NB4 (cell line): ENCODE measurements around the gene CALHM2.

Experiments used
- DNase-seq: peaks from one replicate; pipeline ENCODE4 v3.0.0; 2010; ENCODE audit warnings: low read depth
- H3K4me3 ChIP-seq: one replicate; pipeline ENCODE4 v1.5.1; 2011; ENCODE audit warnings: mild to moderate bottlenecking, low read depth, low read length, moderate library complexity
- MAX ChIP-seq: IDR thresholded peaks from 2 replicates; pipeline ENCODE4 v1.6.1; 2011; ENCODE audit warnings: low read depth, low read length
- MYC ChIP-seq: IDR thresholded peaks from 2 replicates; pipeline ENCODE4 v1.6.1; 2011; ENCODE audit warnings: low read depth, low read length
- POLR2A ChIP-seq: IDR thresholded peaks from 2 replicates; pipeline ENCODE4 v1.6.1; 2011; ENCODE audit warnings: mild to moderate bottlenecking; ENCODE audit not compliant: insufficient read length; ENCODE audit errors: extremely low read depth
- TF ChIP-seq, protein P1 (sequence below): IDR thresholded peaks from one replicate; pipeline ENCODE4 v1.5.1; 2012; ENCODE audit warnings: low read depth, low read length

Gene CALHM2

DNA sequence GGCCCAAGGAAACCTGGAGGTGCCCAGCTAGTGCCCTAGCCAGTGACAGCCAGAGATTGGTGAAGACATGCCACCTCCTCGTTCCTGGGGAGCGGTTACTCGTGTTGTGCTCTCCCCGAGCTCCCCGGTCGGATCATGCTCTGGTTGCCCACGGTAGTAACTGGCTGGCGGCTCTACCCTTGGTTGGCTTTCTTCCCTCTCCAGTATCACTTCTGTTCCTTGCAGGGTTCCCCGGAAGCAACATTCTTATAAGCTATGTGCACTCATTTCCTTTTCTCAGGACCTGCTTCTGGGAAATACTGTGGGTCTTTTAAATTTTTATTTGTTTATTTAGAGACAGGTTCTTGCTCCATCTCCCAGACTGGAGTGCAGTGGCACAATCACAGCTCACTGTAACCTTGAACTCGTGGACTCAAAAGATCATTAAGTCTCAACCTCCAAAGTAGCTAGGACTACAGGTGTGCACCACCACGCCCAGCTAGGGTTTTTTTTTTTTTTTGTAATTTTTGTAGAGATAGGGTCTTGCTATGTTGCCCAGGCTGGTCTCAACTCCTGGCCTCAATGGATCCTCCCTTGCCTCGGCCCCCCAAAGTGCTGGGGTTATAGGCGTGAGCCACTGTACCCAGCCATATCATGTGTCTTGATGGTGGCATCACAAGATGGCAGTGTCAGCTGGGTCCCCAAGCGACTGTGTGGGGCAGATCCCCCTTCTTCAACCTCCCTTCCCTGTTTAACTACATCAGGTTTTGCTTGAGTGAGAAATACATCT lies 13.4 kb upstream of the CALHM2 start:
- H3K4me3 ChIP-seq, result no peak overlapping the region
- TF ChIP-seq POLR2A (no peak), MYC (no peak), MAX (no peak)
- TF ChIP-seq, protein P1, sequence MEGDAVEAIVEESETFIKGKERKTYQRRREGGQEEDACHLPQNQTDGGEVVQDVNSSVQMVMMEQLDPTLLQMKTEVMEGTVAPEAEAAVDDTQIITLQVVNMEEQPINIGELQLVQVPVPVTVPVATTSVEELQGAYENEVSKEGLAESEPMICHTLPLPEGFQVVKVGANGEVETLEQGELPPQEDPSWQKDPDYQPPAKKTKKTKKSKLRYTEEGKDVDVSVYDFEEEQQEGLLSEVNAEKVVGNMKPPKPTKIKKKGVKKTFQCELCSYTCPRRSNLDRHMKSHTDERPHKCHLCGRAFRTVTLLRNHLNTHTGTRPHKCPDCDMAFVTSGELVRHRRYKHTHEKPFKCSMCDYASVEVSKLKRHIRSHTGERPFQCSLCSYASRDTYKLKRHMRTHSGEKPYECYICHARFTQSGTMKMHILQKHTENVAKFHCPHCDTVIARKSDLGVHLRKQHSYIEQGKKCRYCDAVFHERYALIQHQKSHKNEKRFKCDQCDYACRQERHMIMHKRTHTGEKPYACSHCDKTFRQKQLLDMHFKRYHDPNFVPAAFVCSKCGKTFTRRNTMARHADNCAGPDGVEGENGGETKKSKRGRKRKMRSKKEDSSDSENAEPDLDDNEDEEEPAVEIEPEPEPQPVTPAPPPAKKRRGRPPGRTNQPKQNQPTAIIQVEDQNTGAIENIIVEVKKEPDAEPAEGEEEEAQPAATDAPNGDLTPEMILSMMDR, result no peak
- DNase-seq, result no peak

DNA sequence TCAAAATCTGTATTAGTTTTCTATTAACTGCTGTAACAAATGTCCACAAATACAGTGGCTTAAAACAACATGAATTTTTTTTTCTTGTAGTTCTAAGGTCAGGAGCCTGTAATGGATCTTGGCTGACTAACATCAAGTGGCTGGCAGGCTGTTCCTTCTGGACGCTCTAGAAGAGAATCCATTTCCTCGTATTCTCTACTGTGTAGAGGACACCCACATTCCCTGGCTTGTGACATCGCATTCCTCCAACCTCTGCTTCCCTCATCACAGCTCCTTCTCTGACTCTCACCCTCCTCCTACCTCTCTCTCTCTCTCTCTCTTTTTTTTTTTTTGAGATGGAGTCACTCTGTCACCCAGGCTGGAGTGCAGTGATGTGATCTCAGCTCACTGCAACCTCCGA lies 11.3 kb upstream of the CALHM2 start:
- TF ChIP-seq MAX (no peak), MYC (no peak), POLR2A (no peak)
- TF ChIP-seq, protein P1, result no peak
- DNase-seq, result no peak
- H3K4me3 ChIP-seq, result no peak overlapping the region

DNA sequence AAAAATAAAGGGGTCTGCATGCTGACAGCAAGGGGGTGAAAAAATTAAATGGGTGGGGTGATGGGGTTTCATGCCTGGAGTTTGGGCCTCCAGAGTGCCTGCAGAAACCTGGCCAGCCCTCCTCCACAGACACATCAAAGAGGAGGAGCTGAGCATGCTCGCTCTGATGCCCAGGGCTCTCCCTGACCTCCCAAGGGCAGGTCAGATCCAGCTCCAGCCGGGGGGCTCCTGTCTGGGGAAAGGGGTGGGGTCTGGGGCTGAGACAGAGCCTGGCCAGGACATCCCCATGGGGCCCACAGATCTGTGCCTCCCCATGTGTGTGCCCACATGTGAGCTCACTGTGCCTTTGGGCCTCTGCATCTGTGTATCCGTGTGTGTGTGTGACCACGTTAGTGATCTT lies 7.4 kb upstream of the CALHM2 start:
- TF ChIP-seq MAX (no peak), POLR2A (no peak), MYC (no peak)
- TF ChIP-seq, protein P1, result no peak
- no peak for DNase-seq

GRCh38 chr10:103458720-103459119 lies 6.5 kb upstream of the CALHM2 start, which contains the start of gene CALHM1:
Gene CALHM1 (minus strand): TSS chr10:103458900. CDS start chr10:103458751, 149 bp downstream.
- TF ChIP-seq POLR2A, result no peak
- TF ChIP-seq MYC, result no peak
- no peak for TF ChIP-seq MAX
- TF ChIP-seq, protein P1, result no peak
- H3K4me3 ChIP-seq, result no peak within 1 kb of the TSS
- DNase-seq, result peak; percentile 60

More for the DNA sequence above, 7.4 kb upstream of the CALHM2 start:
- H3K4me3 ChIP-seq, result no peak overlapping the region

GRCh38 chr10:103457896-103458583 lies 5.9 kb upstream of the CALHM2 start:
- TF ChIP-seq, protein P1, result no peak
- TF ChIP-seq MAX (no peak), POLR2A (no peak), MYC (no peak)
- no peak overlapping the region for H3K4me3 ChIP-seq
- no peak for DNase-seq
